ENCODE data around the gene SURF4.
A peak's percentile ranks its signal among the peaks of the same experiment; 100 is the strongest.

SURF4 gene

GRCh38 chr9:133371261-133371711 lies 4.6 kb downstream of the SURF4 start:
- no peak for DNase-seq

GRCh38 chr9:133370685-133371084 lies 5.2 kb downstream of the SURF4 start:
- no peak for DNase-seq

- no peak for DNase-seq
These were observed 5.9 kb downstream of the SURF4 start for GRCh38 chr9:133369933-133370332.

- no peak for DNase-seq
These were observed 6.4 kb downstream of the SURF4 start for GRCh38 chr9:133369422-133369821.

- peak; percentile 98 for DNase-seq
These were observed 7.5 kb downstream of the SURF4 start for GRCh38 chr9:133368249-133368881.

GRCh38 chr9:133367778-133368177 lies 8.1 kb downstream of the SURF4 start:
- no peak for DNase-seq

- DNase-seq: no peak
These were observed 8.6 kb downstream of the SURF4 start for GRCh38 chr9:133367221-133367620.

GRCh38 chr9:133366435-133366834 lies 9.4 kb downstream of the SURF4 start:
- no peak for DNase-seq

GRCh38 chr9:133362359-133363044 lies 13.4 kb downstream of the SURF4 start:
- peak; percentile 61 for DNase-seq

GRCh38 chr9:133361507-133362092 lies 14.3 kb downstream of the SURF4 start:
- DNase-seq: no peak

- DNase-seq: no peak
These were observed 15.2 kb downstream of the SURF4 start for GRCh38 chr9:133360400-133361393.

GRCh38 chr9:133359399-133360175 lies 16.3 kb downstream of the SURF4 start:
- DNase-seq: peak; percentile 49

- DNase-seq: no peak
These were observed 18.2 kb downstream of the SURF4 start for GRCh38 chr9:133357656-133358055.

GRCh38 chr9:133356391-133357091 lies 19.3 kb downstream of the SURF4 start, which contains the start of the genes SURF1 and SURF2:
Gene SURF1 (minus strand): TSS chr9:133356487. CDS start chr9:133356453, 34 bp downstream.
Gene SURF2 (plus strand): TSS chr9:133356550. CDS start chr9:133356593, 43 bp downstream.
- peak; percentile 94 for DNase-seq

- peak; percentile 68 for DNase-seq
These were observed 19.9 kb downstream of the SURF4 start for GRCh38 chr9:133355881-133356357.

GRCh38 chr9:133354766-133355165 lies 21.1 kb downstream of the SURF4 start:
- no peak for DNase-seq

- no peak for DNase-seq
These were observed 22.3 kb downstream of the SURF4 start for GRCh38 chr9:133353548-133353947.

GRCh38 chr9:133352635-133353340 lies 23.1 kb downstream of the SURF4 start:
- no peak for DNase-seq

GRCh38 chr9:133351908-133352634 lies 23.8 kb downstream of the SURF4 start:
- peak; percentile 55 for DNase-seq

- no peak for DNase-seq
These were observed 24.3 kb downstream of the SURF4 start for GRCh38 chr9:133351526-133351907.
